Kidney (tissue), 14 donors: ENCODE results near the gene RASGRP2. TPM values are rescaled to one million over a fixed set of nuclear protein-coding genes. Genes with fewer than 3 reads are reported as not detected.

Experiments
- DNase-seq, 5 donors: peaks; one replicate each; pipeline ENCODE4 v3.0.0-alpha.2; 2013 to 2020
- FAIRE-seq: peaks from 2 replicates; lab custom pipeline; 2012; peaks lifted over from hg19 to GRCh38; lab: Jason Lieb, UNC
- H3K27ac ChIP-seq, 2 donors: one replicate each; pipeline ENCODE4 v1.7.0; 2013; ENCODE audit warnings: low read depth in 2 of 2, low read length in 2 of 2, inconsistent platforms in 1 of 2
- H3K27me3 ChIP-seq: one replicate; pipeline ENCODE4 v1.7.1; 2013; ENCODE audit warnings: low read length, inconsistent platforms; ENCODE audit not compliant: control insufficient read depth, insufficient read depth
- H3K36me3 ChIP-seq, 3 donors: one replicate each; pipeline versions ENCODE4 v1.7.0 to v1.7.1; 2013; ENCODE audit warnings: low read length in 3 of 3, control low read depth in 1 of 3, inconsistent platforms in 1 of 3; ENCODE audit not compliant: insufficient read depth in 3 of 3, control insufficient read depth in 2 of 3
- H3K4me1 ChIP-seq, 3 donors: one replicate each; pipeline versions ENCODE4 v1.7.0 to v1.7.1; 2013; ENCODE audit warnings: low read length in 3 of 3, inconsistent platforms in 1 of 3, low read depth in 1 of 3; ENCODE audit not compliant: control insufficient read depth in 2 of 3, insufficient read depth in 2 of 3
- H3K4me3 ChIP-seq, 3 donors: one replicate each; pipeline versions ENCODE4 v1.7.0 to v1.8.1; 2013; ENCODE audit warnings: low read length in 3 of 3, control low read depth in 1 of 3, inconsistent platforms in 1 of 3
- H3K9ac ChIP-seq, 3 donors: one replicate each; pipeline versions ENCODE4 v1.7.0 to v1.7.1; 2013; ENCODE audit warnings: low read length in 3 of 3, control low read depth in 1 of 3, inconsistent platforms in 1 of 3
- H3K9me3 ChIP-seq, 3 donors: one replicate each; pipeline versions ENCODE4 v1.7.0 to v1.7.1; 2013; ENCODE audit warnings: low read length in 3 of 3, control low read depth in 1 of 3, inconsistent platforms in 1 of 3; ENCODE audit not compliant: control insufficient read depth in 2 of 3, insufficient read depth in 1 of 3
- CTCF ChIP-seq: IDR thresholded peaks from 3 replicates; pipeline ENCODE4 v1.5.1; 2012; ENCODE audit warnings: mild to moderate bottlenecking, moderate library complexity, borderline replicate concordance; ENCODE audit not compliant: insufficient read depth; ENCODE audit errors: extremely low read depth
- intact Hi-C: fragments of 100-400 bp; cut with DNase I; formaldehyde crosslinking; loops from one replicate; pipeline ENCODE4 v1.11.1; 2022
- polyA plus RNA-seq: library from polyadenylated mRNA; stranded (reverse); fragments of 350-450 nt; fragmentation: Illumina TruSeq; extraction: RNeasy Lipid Tissue Mini Kit (QIAGEN cat#74804); gene quantifications from one replicate; pipeline ENCODE4 v1.2.3, GENCODE V29; 2014; ENCODE audit warnings: low read depth, low replicate concordance; ENCODE audit not compliant: insufficient read depth
- total RNA-seq: library from RNA; stranded (reverse); fragmentation: NEBNext Ultra II Directional; extraction: Animal tissue kit (Norgen Biotek cat#: 25700); gene quantifications from one replicate; pipeline ENCODE4 v1.2.1, GENCODE V29; 2021
- donor health status: control.
- donor health status: control.
- donor health status: control.
- donor health status: control.
- donor health status: control.
- donor health status: DM: yes; HTN: yes; CAD: no.
- donor health status: Normal renal cell carcinoma (clear cell type).

The RASGRP2 gene
- total and polyA plus RNA-seq, 2 donors from 2014 or later, result 14.1 to 42.6 TPM

- Histone ChIP-seq H3K27me3 (no peaks in the 10 kb centered on the region), H3K4me1 (peaks cover 6 to 27% (median 14%) of the 10 kb centered on the region in 3 donors), H3K4me3 (peak overlapping the region; percentile 88 to 99 (median 96)), H3K9me3 (no peaks in the 10 kb centered on the region), H3K36me3 (peaks cover 28 to 47% (median 42%) of the 10 kb centered on the region in 3 donors), H3K9ac (peak overlapping the region; percentile 74 to 93 (median 88)), H3K27ac (peak overlapping the region in 1 of 2 donors; percentile 59)
- intact Hi-C loops, result no loop called here
- no peak for TF ChIP-seq CTCF
- no peak for FAIRE-seq
- DNase-seq, result peak in 2 of 5 donors; percentile 22
Measured at GRCh38 chr11:64776875-64777274, 32.9 kb upstream of the RASGRP2 start.

GRCh38 chr11:64776425-64776824 lies 32.5 kb upstream of the RASGRP2 start:
- Histone ChIP-seq H3K4me1 (peaks cover 6 to 27% (median 14%) of the 10 kb centered on the region in 3 donors), H3K27ac (no peak overlapping the region)
- intact Hi-C loops, result no loop called here

GRCh38 chr11:64774144-64774543 lies 30.2 kb upstream of the RASGRP2 start:
- TF ChIP-seq CTCF, result no peak
- peaks cover 44 to 74% (median 66%) of the 10 kb centered on the region in 3 donors for H3K36me3 ChIP-seq
- H3K9ac ChIP-seq, result no peak overlapping the region
- no peak for FAIRE-seq
- intact Hi-C loops, result no loop called here
- H3K27ac ChIP-seq, result no peak overlapping the region
- H3K4me1 ChIP-seq, result peaks cover 6 to 27% (median 14%) of the 10 kb centered on the region in 3 donors
- peak in 1 of 5 donors; percentile 13 for DNase-seq
- H3K4me3 ChIP-seq, result no peak overlapping the region
- H3K27me3 ChIP-seq, result no peaks in the 10 kb centered on the region
- H3K9me3 ChIP-seq, result no peaks in the 10 kb centered on the region

More at GRCh38 chr11:64776425-64776824, 32.5 kb upstream of the RASGRP2 start:
- FAIRE-seq, result no peak
- no peaks in the 10 kb centered on the region for H3K27me3 ChIP-seq
- no peak for DNase-seq
- H3K9ac ChIP-seq, result peak overlapping the region in 1 of 3 donors; percentile 88
- no peak for TF ChIP-seq CTCF
- no peaks in the 10 kb centered on the region for H3K9me3 ChIP-seq
- peaks cover 28 to 51% (median 45%) of the 10 kb centered on the region in 3 donors for H3K36me3 ChIP-seq
- H3K4me3 ChIP-seq, result peak overlapping the region in 2 of 3 donors; percentile 88 to 99
